Panc1 (cell line): ENCODE results near the gene AMZ1. TPM values are rescaled to one million over a fixed set of nuclear protein-coding genes. Genes with fewer than 3 reads are reported as not detected.

Source experiments
- ATAC-seq: fragments of 200-7000 bp; cut with Tn5 transposase; 2 replicates; pipeline ENCODE4 v1.9.1; 2020; ENCODE audit warnings: mild to moderate bottlenecking, moderate library complexity
- BruUV-seq: library from RNA; stranded (reverse); fragments of 400-500 nt; replicated peaks from 2 replicates; lab custom pipeline; 2021; lab: Mats Ljungman, UMichigan
- CTCF ChIA-PET: fragments of 300-600 bp; sonication (Branson Sonifier 250); formaldehyde crosslinking; loops from one replicate; lab custom pipeline; 2022; ENCODE audit warnings: antibody characterized with exemption; lab: Charles Lee
- POLR2A ChIA-PET: fragments of 300-600 bp; sonication (Branson Sonifier 250); formaldehyde crosslinking; loops from one replicate; lab custom pipeline; 2022; ENCODE audit warnings: antibody characterized with exemption; lab: Charles Lee
- DNase-seq: peaks from one replicate; pipeline ENCODE4 v3.0.0-alpha.2; 2010; ENCODE audit warnings: low read depth, low spot score
- H3K27ac ChIP-seq: 2 replicates; pipeline ENCODE4 v1.5.1; 2011; ENCODE audit warnings: mild to moderate bottlenecking, low read length, inconsistent platforms
- H3K27me3 ChIP-seq: fragments of 200-500 bp; sonication (Bioruptor generic); 2 replicates; pipeline ENCODE4 v1.6.0; 2014; ENCODE audit warnings: low read length, inconsistent platforms; ENCODE audit not compliant: control insufficient read depth, insufficient read depth
- H3K36me3 ChIP-seq: fragments of 200-500 bp; sonication (Bioruptor generic); 2 replicates; pipeline ENCODE4 v1.5.1; 2014; ENCODE audit warnings: inconsistent platforms, mild to moderate bottlenecking, low read length, moderate library complexity; ENCODE audit not compliant: control insufficient read depth, insufficient read depth
- H3K4me1 ChIP-seq: 2 replicates; pipeline ENCODE4 v1.5.1; 2011; ENCODE audit warnings: inconsistent platforms, mild to moderate bottlenecking, low read length, moderate library complexity; ENCODE audit not compliant: control insufficient read depth, insufficient read depth
- H3K4me3 ChIP-seq, 2 experiments: 2 replicates each; pipeline ENCODE4 v1.5.1; 2011 to 2012; ENCODE audit warnings: low read depth in 2 of 2, low read length in 2 of 2, mild to moderate bottlenecking in 2 of 2, inconsistent platforms in 1 of 2, moderate library complexity in 1 of 2
- H3K9me3 ChIP-seq: fragments of 200-500 bp; sonication (Bioruptor generic); 2 replicates; pipeline ENCODE4 v1.5.1; 2014; ENCODE audit warnings: low read depth, mild to moderate bottlenecking, inconsistent platforms, low read length, moderate library complexity; ENCODE audit not compliant: control insufficient read depth, insufficient read depth
- POLR2AphosphoS5 ChIP-seq: IDR thresholded peaks from 2 replicates; pipeline ENCODE4 v1.6.1; 2012; ENCODE audit warnings: mild to moderate bottlenecking, low read depth, low read length, moderate library complexity
- SIN3A ChIP-seq: IDR thresholded peaks from 2 replicates; pipeline ENCODE4 v1.6.1; 2012; ENCODE audit warnings: low read depth, mild to moderate bottlenecking, low read length, moderate library complexity, borderline replicate concordance; ENCODE audit not compliant: insufficient read depth
- TCF7L2 ChIP-seq: IDR thresholded peaks from 2 replicates; pipeline ENCODE4 v1.6.1; 2011; ENCODE audit warnings: mild to moderate bottlenecking, low read depth, low read length, inconsistent platforms
- in situ Hi-C: cut with HindIII; loops from 2 replicates; pipeline ENCODE4 v1.10.0; 2016; ENCODE audit warnings: low sequenced_read_pairs, low pct_unique_long_range_greater_than_20kb
- intact Hi-C: fragments of 100-400 bp; cut with micrococcal nuclease; formaldehyde crosslinking; loops from one replicate; pipeline ENCODE4 v1.10.0; 2022; ENCODE audit not compliant: unreplicated experiment
- total RNA-seq: library from RNA; stranded (reverse); gene quantifications from one replicate; pipeline ENCODE4 v1.2.1, GENCODE V29; 2021; ENCODE audit not compliant: unreplicated experiment
- TF ChIP-seq, protein P1 (sequence below), 2 experiments: IDR thresholded peaks; 2 replicates each; pipeline ENCODE4 v1.6.1; 2011 to 2012; ENCODE audit warnings: low read depth in 2 of 2, control low read depth in 1 of 2, low read length in 1 of 2, mild to moderate bottlenecking in 1 of 2, moderate library complexity in 1 of 2; ENCODE audit not compliant: insufficient read depth in 1 of 2
- TF ChIP-seq, protein P2 (sequence below): fragments of 450-650 bp; IDR thresholded peaks from 2 replicates; pipeline ENCODE4 v1.5.1; 2017; ENCODE audit warnings: mild to moderate bottlenecking

The AMZ1 gene
- total RNA-seq, 1 experiment from 2014 or later = 0.57 TPM

DNA sequence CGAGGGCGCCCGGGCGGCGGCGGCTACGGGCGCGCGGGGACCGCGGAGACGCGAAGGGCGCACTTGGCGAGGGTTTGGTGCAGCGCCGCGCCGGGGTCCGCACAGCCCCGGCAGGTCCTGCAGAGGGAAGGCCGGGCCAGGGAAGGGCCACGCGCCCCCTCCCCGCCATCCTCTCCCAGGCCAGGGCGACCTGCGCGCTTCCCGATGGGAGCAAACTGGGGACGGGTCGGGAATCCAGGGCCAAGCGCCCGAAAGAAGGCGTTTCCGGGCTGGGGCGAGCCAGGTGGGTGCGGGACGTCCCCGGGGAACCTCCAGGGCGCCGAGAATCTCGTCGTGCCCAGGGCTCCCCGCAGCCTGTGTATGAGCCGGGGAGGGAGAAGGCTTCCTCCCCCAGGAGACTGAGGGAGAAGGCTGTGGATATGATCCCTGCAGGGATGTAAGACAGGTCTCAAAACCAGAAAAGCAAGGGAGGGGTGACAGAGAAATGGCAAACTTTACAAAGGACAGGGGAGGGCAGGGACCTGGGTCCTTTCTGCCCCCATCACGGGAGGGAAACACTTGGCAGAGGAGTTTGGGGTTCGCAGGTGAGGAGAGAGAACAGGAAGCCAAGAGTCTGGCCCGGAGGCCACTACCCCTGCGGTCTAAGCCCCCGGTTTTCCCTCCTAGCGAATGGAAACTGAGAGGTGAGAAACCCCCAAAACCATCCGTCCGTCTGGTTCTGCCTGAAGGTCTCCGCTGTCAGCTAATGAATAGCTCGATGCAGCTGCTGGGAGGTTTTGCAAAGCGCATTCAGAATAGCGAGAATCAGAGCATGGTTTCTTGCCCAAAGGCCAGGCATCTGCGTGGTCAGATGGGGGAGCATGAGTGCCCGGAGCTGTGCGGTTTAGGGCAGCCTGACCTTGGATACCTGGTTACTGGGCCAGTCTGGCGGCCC, 674 bp downstream of the AMZ1 start:
- peak overlapping the region; percentile 17 to 31 for H3K4me3 ChIP-seq
- H3K9me3 ChIP-seq = no peaks in the 10 kb centered on the region
- no peaks in the 10 kb centered on the region for H3K36me3 ChIP-seq
- peaks cover 3% of the 10 kb centered on the region; the same call in 1 of the 2 replicates for H3K27me3 ChIP-seq
- no peak overlapping the region for H3K27ac ChIP-seq
- peaks cover 3% of the 10 kb centered on the region; the same call in 1 of the 2 replicates for H3K4me1 ChIP-seq
- CTCF ChIA-PET = no interaction called here
- no TSS peak for BruUV-seq
- DNase-seq (no peak), ATAC-seq (peak; percentile 25; the same call in 1 of the 2 replicates)
- POLR2A ChIA-PET = no interaction called here
- TF ChIP-seq TCF7L2 = no peak
- TF ChIP-seq, protein P1, sequence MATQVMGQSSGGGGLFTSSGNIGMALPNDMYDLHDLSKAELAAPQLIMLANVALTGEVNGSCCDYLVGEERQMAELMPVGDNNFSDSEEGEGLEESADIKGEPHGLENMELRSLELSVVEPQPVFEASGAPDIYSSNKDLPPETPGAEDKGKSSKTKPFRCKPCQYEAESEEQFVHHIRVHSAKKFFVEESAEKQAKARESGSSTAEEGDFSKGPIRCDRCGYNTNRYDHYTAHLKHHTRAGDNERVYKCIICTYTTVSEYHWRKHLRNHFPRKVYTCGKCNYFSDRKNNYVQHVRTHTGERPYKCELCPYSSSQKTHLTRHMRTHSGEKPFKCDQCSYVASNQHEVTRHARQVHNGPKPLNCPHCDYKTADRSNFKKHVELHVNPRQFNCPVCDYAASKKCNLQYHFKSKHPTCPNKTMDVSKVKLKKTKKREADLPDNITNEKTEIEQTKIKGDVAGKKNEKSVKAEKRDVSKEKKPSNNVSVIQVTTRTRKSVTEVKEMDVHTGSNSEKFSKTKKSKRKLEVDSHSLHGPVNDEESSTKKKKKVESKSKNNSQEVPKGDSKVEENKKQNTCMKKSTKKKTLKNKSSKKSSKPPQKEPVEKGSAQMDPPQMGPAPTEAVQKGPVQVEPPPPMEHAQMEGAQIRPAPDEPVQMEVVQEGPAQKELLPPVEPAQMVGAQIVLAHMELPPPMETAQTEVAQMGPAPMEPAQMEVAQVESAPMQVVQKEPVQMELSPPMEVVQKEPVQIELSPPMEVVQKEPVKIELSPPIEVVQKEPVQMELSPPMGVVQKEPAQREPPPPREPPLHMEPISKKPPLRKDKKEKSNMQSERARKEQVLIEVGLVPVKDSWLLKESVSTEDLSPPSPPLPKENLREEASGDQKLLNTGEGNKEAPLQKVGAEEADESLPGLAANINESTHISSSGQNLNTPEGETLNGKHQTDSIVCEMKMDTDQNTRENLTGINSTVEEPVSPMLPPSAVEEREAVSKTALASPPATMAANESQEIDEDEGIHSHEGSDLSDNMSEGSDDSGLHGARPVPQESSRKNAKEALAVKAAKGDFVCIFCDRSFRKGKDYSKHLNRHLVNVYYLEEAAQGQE (IDR thresholded peaks at IDR 0.05; ENCODE audit: insufficient read depth in 1 of 2, low read depth in 2 of 2, low read length in 1 of 2) = no peak
- no peak for TF ChIP-seq SIN3A
- no peak for TF ChIP-seq POLR2AphosphoS5
- TF ChIP-seq, protein P2, sequence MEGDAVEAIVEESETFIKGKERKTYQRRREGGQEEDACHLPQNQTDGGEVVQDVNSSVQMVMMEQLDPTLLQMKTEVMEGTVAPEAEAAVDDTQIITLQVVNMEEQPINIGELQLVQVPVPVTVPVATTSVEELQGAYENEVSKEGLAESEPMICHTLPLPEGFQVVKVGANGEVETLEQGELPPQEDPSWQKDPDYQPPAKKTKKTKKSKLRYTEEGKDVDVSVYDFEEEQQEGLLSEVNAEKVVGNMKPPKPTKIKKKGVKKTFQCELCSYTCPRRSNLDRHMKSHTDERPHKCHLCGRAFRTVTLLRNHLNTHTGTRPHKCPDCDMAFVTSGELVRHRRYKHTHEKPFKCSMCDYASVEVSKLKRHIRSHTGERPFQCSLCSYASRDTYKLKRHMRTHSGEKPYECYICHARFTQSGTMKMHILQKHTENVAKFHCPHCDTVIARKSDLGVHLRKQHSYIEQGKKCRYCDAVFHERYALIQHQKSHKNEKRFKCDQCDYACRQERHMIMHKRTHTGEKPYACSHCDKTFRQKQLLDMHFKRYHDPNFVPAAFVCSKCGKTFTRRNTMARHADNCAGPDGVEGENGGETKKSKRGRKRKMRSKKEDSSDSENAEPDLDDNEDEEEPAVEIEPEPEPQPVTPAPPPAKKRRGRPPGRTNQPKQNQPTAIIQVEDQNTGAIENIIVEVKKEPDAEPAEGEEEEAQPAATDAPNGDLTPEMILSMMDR = no peak
- intact Hi-C loops (loop anchor here (10.0 kb wide), 1 partner anchor 234 kb away; no protein-coding TSS in a partner anchor), in situ Hi-C loops (no loop called here)

DNA sequence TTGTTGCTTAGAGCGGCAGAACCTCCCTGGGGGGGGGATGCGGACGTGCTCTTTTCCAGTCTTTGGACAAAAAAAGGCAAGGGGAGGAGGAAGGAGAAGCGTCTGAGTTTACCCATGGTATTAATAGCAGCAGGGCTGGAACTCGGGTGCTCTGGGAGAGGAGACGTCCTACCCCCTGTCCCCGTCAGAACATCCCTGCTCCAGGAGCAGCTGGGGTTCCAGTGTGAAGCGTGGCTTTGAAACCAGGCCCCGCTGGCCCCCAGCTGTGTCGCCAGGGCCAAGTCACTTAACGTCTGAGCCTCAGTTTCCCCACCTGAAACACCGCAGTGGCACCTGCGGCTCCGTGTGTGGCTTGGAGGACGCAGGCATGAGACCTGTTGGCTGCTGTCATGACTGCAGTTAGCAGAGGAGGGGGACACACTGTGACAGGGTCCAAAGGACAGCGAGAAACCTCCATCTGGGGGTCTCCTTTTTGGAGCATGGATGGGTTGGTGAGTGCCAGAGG, 1.4 kb downstream of the AMZ1 start:
- in situ Hi-C loops (no loop called here), intact Hi-C loops (loop anchor here (10.0 kb wide), 1 partner anchor 235 kb away; no protein-coding TSS in a partner anchor)
- Histone ChIP-seq H3K9me3 (no peaks in the 10 kb centered on the region), H3K36me3 (no peaks in the 10 kb centered on the region), H3K27me3 (peaks cover 3% of the 10 kb centered on the region; the same call in 1 of the 2 replicates), H3K27ac (no peak overlapping the region), H3K4me3 (no peak overlapping the region), H3K4me1 (peaks cover 3% of the 10 kb centered on the region; the same call in 1 of the 2 replicates)
- ATAC-seq (no peak), DNase-seq (no peak)
- CTCF ChIA-PET = no interaction called here
- POLR2A ChIA-PET = no interaction called here
- TF ChIP-seq, protein P2 = no peak
- TF ChIP-seq SIN3A (no peak), POLR2AphosphoS5 (no peak)
- no TSS peak for BruUV-seq
